Measurements from ENCODE around the gene EIF2B1. TPM values are rescaled to one million over a fixed set of nuclear protein-coding genes. Genes with fewer than 3 reads are reported as not detected.
"Not testable (repeated sequence)": the region's sequence is repeated elsewhere in the genome, so short reads cannot be mapped to it uniquely, and the experiment has no call there.

Gene EIF2B1
- total RNA-seq, 2 donors from 2014 or later: 37.3 to 55.4 TPM

DNA sequence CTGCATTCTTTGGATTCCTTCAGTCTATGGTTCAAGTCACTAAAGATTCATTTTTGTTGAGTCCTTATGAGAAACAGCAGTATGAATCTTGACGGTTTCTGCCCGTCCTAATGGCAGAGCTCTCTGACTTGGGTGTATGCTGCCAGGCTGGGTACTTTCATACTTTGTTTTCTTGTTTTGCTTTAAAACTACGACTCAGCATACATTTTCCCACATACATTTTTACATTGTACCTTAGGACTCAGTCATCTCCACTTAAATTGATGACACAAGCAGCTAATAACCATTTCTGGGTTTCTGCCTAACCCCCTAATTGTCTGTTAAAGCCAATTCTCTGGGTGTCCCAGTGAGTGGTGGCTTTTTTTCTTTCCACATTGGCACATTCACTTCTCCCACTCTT is 36.4 kb downstream of the EIF2B1 start:
- Histone ChIP-seq H3K27me3 (no peaks in the 10 kb centered on the region), H3K4me3 (no peak overlapping the region), H3K9ac (ENCODE audit: low read depth in 2 of 2, low read length in 2 of 2) (no peak overlapping the region), H3K9me3 (no peaks in the 10 kb centered on the region), H3K4me1 (no peaks in the 10 kb centered on the region), H3K36me3 (peaks cover 10% of the 10 kb centered on the region), H3K27ac (no peak overlapping the region)
- intact Hi-C loops (cut with DNase I): no loop called here
- no peak for DNase-seq
- no peak for TF ChIP-seq CTCF (IDR thresholded peaks at IDR 0.05)

DNA sequence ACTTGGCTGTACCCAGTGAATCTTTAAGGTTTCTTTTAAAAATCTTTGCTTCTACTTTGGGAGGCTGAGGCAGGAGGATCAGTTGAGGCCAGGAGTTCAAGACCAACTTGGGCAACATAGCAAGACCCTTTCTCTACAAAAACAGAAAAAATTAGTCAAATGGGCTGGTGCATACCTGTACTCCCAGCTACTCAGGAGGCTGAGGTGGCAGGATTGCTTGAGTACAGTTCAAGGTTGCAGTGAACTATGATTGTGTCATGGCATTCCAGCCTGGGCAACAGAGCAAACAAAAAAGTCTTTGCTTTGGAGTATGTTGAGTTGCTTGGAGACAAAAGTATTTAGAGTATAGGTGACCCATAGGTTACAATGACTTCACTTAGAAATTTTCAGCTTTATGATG is 37.8 kb downstream of the EIF2B1 start:
- TF ChIP-seq CTCF (IDR thresholded peaks at IDR 0.05): no peak
- no peak overlapping the region for H3K27ac ChIP-seq
- H3K9ac ChIP-seq (ENCODE audit: low read depth in 2 of 2, low read length in 2 of 2): no peak overlapping the region
- intact Hi-C loops (cut with DNase I): no loop called here
- no peaks in the 10 kb centered on the region for H3K4me1 ChIP-seq
- no peaks in the 10 kb centered on the region for H3K27me3 ChIP-seq
- no peak overlapping the region for H3K4me3 ChIP-seq
- DNase-seq: no peak
- H3K36me3 ChIP-seq: peaks cover 10% of the 10 kb centered on the region
- no peaks in the 10 kb centered on the region for H3K9me3 ChIP-seq

DNA sequence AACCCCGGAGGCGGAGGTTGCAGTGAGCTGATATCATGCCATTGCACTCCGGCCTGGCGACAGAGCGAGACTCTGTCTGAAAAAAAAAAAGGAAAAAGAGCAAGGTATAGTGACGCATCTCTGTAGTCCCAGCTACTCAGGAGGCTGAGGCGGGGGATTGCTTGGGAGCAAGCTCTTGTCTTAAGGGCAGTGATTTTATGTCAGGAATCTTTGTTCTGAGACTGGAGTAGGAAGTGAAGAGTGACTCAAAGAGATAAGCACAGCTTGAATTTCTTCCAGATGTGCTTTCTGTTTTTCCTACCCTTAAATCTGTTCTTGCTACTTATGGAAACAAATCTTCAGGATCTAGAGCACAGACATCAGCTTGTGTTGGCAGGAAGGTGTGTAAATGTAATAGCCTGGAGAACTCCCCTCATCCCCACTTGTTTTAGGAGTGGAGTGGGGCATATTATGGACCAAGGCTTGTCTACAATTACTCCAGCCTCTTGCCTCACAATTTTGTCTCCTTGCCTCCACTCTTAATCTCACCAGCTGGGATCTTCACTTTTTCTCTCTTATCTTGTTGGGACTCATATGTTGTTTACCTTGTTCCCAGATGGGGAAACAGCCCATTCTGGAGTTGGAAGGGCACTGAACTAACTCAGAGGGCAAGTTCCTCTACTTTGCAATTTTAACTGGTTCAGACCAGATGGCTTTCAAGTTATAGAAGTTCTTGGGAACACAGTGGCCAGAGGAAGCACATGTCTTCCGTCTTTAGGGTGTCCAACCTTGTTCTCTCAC is 41.6 kb downstream of the EIF2B1 start:
- intact Hi-C loops (cut with DNase I): no loop called here
- H3K27me3 ChIP-seq: no peaks in the 10 kb centered on the region
- no peak overlapping the region for H3K27ac ChIP-seq
- no peak for DNase-seq
- no peaks in the 10 kb centered on the region for H3K9me3 ChIP-seq
- TF ChIP-seq CTCF (IDR thresholded peaks at IDR 0.05): no peak
- peaks cover 10% of the 10 kb centered on the region for H3K36me3 ChIP-seq
- H3K4me1 ChIP-seq: no peaks in the 10 kb centered on the region
- no peak overlapping the region for H3K4me3 ChIP-seq
- H3K9ac ChIP-seq (ENCODE audit: low read depth in 2 of 2, low read length in 2 of 2): no peak overlapping the region

- Histone ChIP-seq H3K4me3 (no peak overlapping the region), H3K27ac (no peak overlapping the region), H3K36me3 (no peaks in the 10 kb centered on the region), H3K9ac (ENCODE audit: low read depth in 2 of 2, low read length in 2 of 2) (no peak overlapping the region), H3K27me3 (no peaks in the 10 kb centered on the region), H3K9me3 (no peaks in the 10 kb centered on the region), H3K4me1 (peaks cover 19% of the 10 kb centered on the region)
- TF ChIP-seq CTCF (IDR thresholded peaks at IDR 0.05): no peak
- intact Hi-C loops (cut with DNase I): loop anchor here (5.0 kb wide), 1 partner anchor 313 kb away; no protein-coding TSS in a partner anchor
- no peak for DNase-seq
Observed at GRCh38 chr12:123580772-123581171, 52.7 kb downstream of the EIF2B1 start.

DNA sequence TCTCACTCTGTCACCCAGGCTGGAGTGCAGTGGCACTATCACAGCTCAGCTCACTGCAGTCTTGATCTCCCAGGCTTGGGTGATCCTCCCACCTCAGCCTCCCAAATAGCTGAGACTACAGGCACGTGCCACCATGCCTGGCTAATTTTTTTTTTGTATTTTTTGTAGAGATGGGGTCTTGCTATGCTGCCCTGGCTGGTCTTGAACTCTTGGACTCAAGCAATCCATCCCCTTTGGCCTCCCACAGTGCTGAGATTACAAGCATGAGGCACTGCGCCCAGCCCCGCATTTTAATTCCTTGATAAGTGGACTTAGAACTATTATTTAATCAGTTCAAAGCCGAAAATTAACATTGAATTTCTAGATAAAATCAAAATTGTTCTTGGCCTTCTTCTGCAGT is 54.7 kb downstream of the EIF2B1 start:
- H3K4me3 ChIP-seq; H3K27ac ChIP-seq; intact Hi-C loops (cut with DNase I); H3K9me3 ChIP-seq; H3K9ac ChIP-seq (ENCODE audit: low read depth in 2 of 2, low read length in 2 of 2); DNase-seq; H3K36me3 ChIP-seq; H3K27me3 ChIP-seq: not testable (repeated sequence)
- H3K4me1 ChIP-seq: peaks cover 13% of the 10 kb centered on the region

DNA sequence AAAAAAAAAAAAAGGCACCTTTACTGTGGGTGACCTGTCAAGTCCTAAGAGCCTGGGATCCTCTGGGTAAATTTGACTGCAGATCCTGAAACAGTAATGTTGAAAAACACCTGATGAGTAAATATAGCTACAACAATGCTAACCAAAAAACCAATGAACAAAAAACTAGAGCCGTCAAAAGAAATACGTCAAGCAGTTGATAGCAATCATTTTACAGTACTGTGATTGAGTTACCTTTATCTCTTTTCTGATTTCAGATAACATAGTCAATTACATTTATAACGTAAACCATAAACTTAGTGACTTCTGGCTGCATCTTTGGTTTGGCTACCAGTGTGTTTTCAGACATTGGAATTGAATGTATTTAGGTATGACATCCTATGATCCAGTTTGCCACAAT is 55.2 kb downstream of the EIF2B1 start:
- no peak for TF ChIP-seq CTCF (IDR thresholded peaks at IDR 0.05)
- intact Hi-C loops (cut with DNase I): no loop called here
- Histone ChIP-seq H3K4me3 (no peak overlapping the region), H3K9me3 (no peaks in the 10 kb centered on the region), H3K27ac (no peak overlapping the region), H3K9ac (ENCODE audit: low read depth in 2 of 2, low read length in 2 of 2) (no peak overlapping the region), H3K27me3 (no peaks in the 10 kb centered on the region), H3K4me1 (peaks cover 13% of the 10 kb centered on the region), H3K36me3 (no peaks in the 10 kb centered on the region)
- DNase-seq: no peak

All from colonic mucosa (tissue), 4 donors.